Astrocyte of the hippocampus (primary cell): ENCODE results near the gene STAC2.

ENCODE experiments used
- DNase-seq: peaks from one replicate; pipeline ENCODE4 v3.0.0; 2011; ENCODE audit warnings: low read depth, low spot score

STAC2 gene

DNA sequence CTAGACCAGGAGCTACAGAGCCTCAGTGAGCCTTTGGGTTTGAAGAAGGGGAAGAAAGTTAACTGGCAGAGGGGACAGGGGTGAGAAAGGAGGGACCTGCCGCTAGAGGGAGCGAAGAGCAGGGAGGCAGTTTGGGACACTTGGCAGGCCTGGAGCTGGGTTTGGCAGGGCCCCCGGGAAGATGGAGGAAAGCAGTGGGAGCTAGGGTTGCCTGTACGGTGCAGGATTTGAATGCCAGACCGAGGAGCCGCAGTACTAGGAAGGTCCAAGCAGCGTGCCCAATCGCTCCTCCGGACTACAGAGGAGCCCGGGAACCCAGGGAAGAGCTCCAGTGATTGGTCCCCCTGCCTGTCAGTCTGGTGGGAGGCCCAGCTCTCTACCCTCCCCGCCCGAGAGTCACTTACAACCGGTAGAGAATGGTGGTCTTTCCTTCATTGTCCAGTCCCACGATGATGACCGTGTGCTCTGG, 61.0 kb downstream of the STAC2 start:
- DNase-seq: peak; percentile 92

DNA sequence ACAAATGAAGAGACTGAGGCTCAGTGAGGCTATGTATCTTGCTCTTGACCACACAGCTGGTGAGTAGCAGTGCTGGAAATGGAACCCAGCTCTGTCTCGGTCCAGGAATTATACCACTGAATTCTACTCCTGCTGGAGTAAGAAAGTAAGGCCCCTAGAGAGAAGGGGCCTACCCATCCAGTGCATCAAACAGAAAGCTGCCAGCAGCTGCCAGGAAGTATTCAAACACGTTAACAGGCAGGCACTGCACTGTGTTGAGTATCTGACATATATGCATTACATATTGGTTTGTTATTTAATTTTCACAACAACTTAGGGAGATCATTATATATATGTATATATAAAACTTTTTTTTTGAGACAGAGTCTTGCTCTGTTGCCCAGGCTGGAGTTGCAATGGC, 63.8 kb downstream of the STAC2 start:
- DNase-seq: no peak
